Esophagus muscularis mucosa (tissue), 4 donors: ENCODE measurements around the gene CCDC40. TPM values are rescaled to one million over a fixed set of nuclear protein-coding genes. Genes with fewer than 3 reads are reported as not detected.
A peak's percentile ranks its signal among the peaks of the same experiment; 100 is the strongest.

Source experiments
- DNase-seq: peaks from one replicate; pipeline ENCODE4 v3.0.0-alpha.2; 2017; ENCODE audit errors: extremely low spot score
- H3K27ac ChIP-seq, 4 donors: fragments of 200-600 bp; sonication (generic); replicated peaks in 1 of 4; 1 replicate in 3 of 4; 2 replicates in 1 of 4; pipeline ENCODE4 v1.5.1; 2016 to 2019; ENCODE audit warnings: mild to moderate bottlenecking in 1 of 4
- H3K27me3 ChIP-seq, 4 donors: fragments of 200-600 bp; sonication (generic); one replicate each; pipeline versions ENCODE4 v1.5.1 to v1.6.0; 2016 to 2019
- H3K36me3 ChIP-seq, 4 donors: fragments of 200-600 bp; sonication (generic); one replicate each; pipeline ENCODE4 v1.5.1; 2016 to 2019
- H3K4me1 ChIP-seq, 4 donors: fragments of 200-600 bp; sonication (generic); one replicate each; pipeline ENCODE4 v1.5.1; 2016 to 2019
- H3K4me3 ChIP-seq, 4 donors: fragments of 200-600 bp; sonication (generic); 1 replicate in 2 of 4; 2 replicates in 2 of 4; pipeline ENCODE4 v1.5.1; 2016 to 2019; ENCODE audit warnings: mild to moderate bottlenecking in 4 of 4, moderate library complexity in 1 of 4
- H3K9me3 ChIP-seq, 4 donors: fragments of 200-600 bp; sonication (generic); 1 replicate in 3 of 4; 2 replicates in 1 of 4; pipeline ENCODE4 v1.5.1; 2016 to 2019
- CTCF ChIP-seq, 3 experiments: fragments of 200-600 bp in 2 of 3; fragments of 450-650 bp in 1 of 3; sonication (generic) in 2 of 3; IDR thresholded peaks; one replicate each; pipeline ENCODE4 v1.5.1; 2017 to 2019; ENCODE audit warnings: antibody characterized with exemption in 3 of 3, mild to moderate bottlenecking in 2 of 3, moderate library complexity in 1 of 3
- EP300 ChIP-seq: sonication (generic); formaldehyde crosslinking; IDR thresholded peaks from one replicate; pipeline ENCODE4 v1.6.1; 2017; ENCODE audit warnings: antibody characterized with exemption
- POLR2A ChIP-seq: fragments of 450-650 bp; IDR thresholded peaks from one replicate; pipeline ENCODE4 v1.6.1; 2017; ENCODE audit warnings: antibody characterized with exemption, moderate library complexity, mild to moderate bottlenecking, low read depth
- POLR2AphosphoS5 ChIP-seq, 2 donors: sonication (generic); formaldehyde crosslinking; IDR thresholded peaks; one replicate each; pipeline ENCODE4 v1.6.1; 2017; ENCODE audit warnings: antibody characterized with exemption in 2 of 2
- WGBS: methylation state at CpG from one replicate; pipeline ENCODE4 v1.1.5; 2018; 5-methylcytosine and 5-hydroxymethylcytosine counted together
- intact Hi-C: fragments of 100-400 bp; cut with DNase I; formaldehyde crosslinking; loops from one replicate; pipeline ENCODE4 v1.15.1; 2023
- total RNA-seq, 4 donors: library from RNA; depleted of rRNA; stranded (reverse); fragments of >200 nt; gene quantifications; one replicate each; pipeline versions ENCODE4 v1.1.0 to v1.2.1, GENCODE V29; 2016

The CCDC40 gene
- total RNA-seq, 4 donors from 2014 or later: 4.9 to 9.5 (median 7.8) TPM

- WGBS: 94% methylated on average over 25 of the region's 26 CpGs
- Histone ChIP-seq H3K9me3 (no peaks in the 10 kb centered on the region), H3K27ac (no peak overlapping the region), H3K27me3 (no peaks in the 10 kb centered on the region), H3K36me3 (peaks cover 0 to 27% (median 17%) of the 10 kb centered on the region in 4 donors), H3K4me3 (no peak overlapping the region), H3K4me1 (peaks cover 8 to 20% (median 11%) of the 10 kb centered on the region in 4 donors)
- TF ChIP-seq POLR2A (no peak), POLR2AphosphoS5 (IDR thresholded peaks at IDR 0.05) (no peak), EP300 (no peak), CTCF (IDR thresholded peaks at IDR 0.05) (no peak)
- DNase-seq: no peak
- intact Hi-C loops: no loop called here
These were observed 34.3 kb upstream of the CCDC40 start for GRCh38 chr17:80002070-80002641.

- Histone ChIP-seq H3K27me3 (no peaks in the 10 kb centered on the region), H3K9me3 (no peaks in the 10 kb centered on the region), H3K27ac (no peak overlapping the region), H3K4me1 (peaks cover 8 to 20% (median 11%) of the 10 kb centered on the region in 4 donors), H3K36me3 (peaks cover 0 to 31% (median 18%) of the 10 kb centered on the region in 4 donors), H3K4me3 (no peak overlapping the region)
- DNase-seq: no peak
- TF ChIP-seq CTCF (IDR thresholded peaks at IDR 0.05): no peak
- TF ChIP-seq POLR2A: no peak
- no peak for TF ChIP-seq EP300
- no peak for TF ChIP-seq POLR2AphosphoS5 (IDR thresholded peaks at IDR 0.05)
- WGBS: 95% methylated on average over 26 of the region's 30 CpGs
- intact Hi-C loops: no loop called here
These were observed 33.6 kb upstream of the CCDC40 start for GRCh38 chr17:80002690-80003490.

- H3K36me3 ChIP-seq: peaks cover 0 to 31% (median 18%) of the 10 kb centered on the region in 4 donors
- 95% methylated on average over 15 of the region's 15 CpGs for WGBS
- H3K4me3 ChIP-seq: no peak overlapping the region
- intact Hi-C loops: no loop called here
- no peaks in the 10 kb centered on the region for H3K27me3 ChIP-seq
- no peak overlapping the region for H3K27ac ChIP-seq
- no peak for TF ChIP-seq CTCF (IDR thresholded peaks at IDR 0.05)
- peaks cover 13 to 31% (median 19%) of the 10 kb centered on the region in 4 donors for H3K4me1 ChIP-seq
- no peak for DNase-seq
- H3K9me3 ChIP-seq: no peaks in the 10 kb centered on the region
These were observed 32.5 kb upstream of the CCDC40 start for GRCh38 chr17:80003969-80004368.

- Histone ChIP-seq H3K4me3 (peak overlapping the region in 2 of 4 donors; percentile 22 to 30), H3K9me3 (no peaks in the 10 kb centered on the region), H3K27me3 (no peaks in the 10 kb centered on the region), H3K4me1 (peaks cover 13 to 33% (median 19%) of the 10 kb centered on the region in 4 donors), H3K36me3 (peaks cover 0 to 46% (median 30%) of the 10 kb centered on the region in 4 donors), H3K27ac (no peak overlapping the region)
- no peak for DNase-seq
- intact Hi-C loops: loop anchor here (5.0 kb wide), 1 partner anchor 77 kb away; no protein-coding TSS in a partner anchor
- TF ChIP-seq POLR2AphosphoS5 (IDR thresholded peaks at IDR 0.05) (peak in 1 of 2 donors; percentile 6), CTCF (IDR thresholded peaks at IDR 0.05) (peak in 2 of 3 experiments; percentile 95 to 97), EP300 (no peak)
- 40% methylated on average over 24 of the region's 37 CpGs for WGBS
These were observed 30.8 kb upstream of the CCDC40 start for GRCh38 chr17:80005360-80006338.
